Thyroid gland (tissue), 4 donors: Measurements from ENCODE around the gene FGGY. TPM values are rescaled to one million over a fixed set of nuclear protein-coding genes. Genes with fewer than 3 reads are reported as not detected.

ENCODE experiments used
- DNase-seq, 2 donors: peaks; one replicate each; pipeline ENCODE4 v3.0.0-alpha.2; 2019
- H3K27ac ChIP-seq, 3 donors: fragments of 200-600 bp; sonication (generic); 1 replicate in 2 of 3; 2 replicates in 1 of 3; pipeline ENCODE4 v1.5.1; 2016 to 2019; ENCODE audit warnings: mild to moderate bottlenecking in 1 of 3, moderate library complexity in 1 of 3
- H3K27me3 ChIP-seq: fragments of 200-600 bp; sonication (generic); one replicate; pipeline ENCODE4 v1.5.1; 2019
- H3K36me3 ChIP-seq, 2 donors: fragments of 200-600 bp; sonication (generic); one replicate each; pipeline ENCODE4 v1.5.1; 2016 to 2019
- H3K4me1 ChIP-seq, 2 donors: fragments of 200-600 bp; sonication (generic); one replicate each; pipeline ENCODE4 v1.5.1; 2017 to 2019
- H3K4me3 ChIP-seq, 3 donors: fragments of 200-600 bp; sonication (generic); replicated peaks in 1 of 3; 1 replicate in 2 of 3; 2 replicates in 1 of 3; pipeline ENCODE4 v1.5.1; 2016; ENCODE audit warnings: mild to moderate bottlenecking in 1 of 3
- H3K9me3 ChIP-seq: fragments of 200-600 bp; sonication (generic); one replicate; pipeline ENCODE4 v1.5.1; 2017
- POLR2A ChIP-seq, 2 donors: fragments of 450-650 bp; IDR thresholded peaks; one replicate each; pipeline ENCODE4 v1.6.1; 2017; ENCODE audit warnings: antibody characterized with exemption in 2 of 2, mild to moderate bottlenecking in 2 of 2, moderate library complexity in 1 of 2
- WGBS, 2 donors: methylation state at CpG; one replicate each; pipeline ENCODE4 v1.1.5; 2017; 5-methylcytosine and 5-hydroxymethylcytosine counted together
- intact Hi-C: fragments of 100-400 bp; cut with DNase I; formaldehyde crosslinking; loops from one replicate; pipeline ENCODE4 v1.15.1; 2023
- total RNA-seq, 4 donors: library from RNA; depleted of rRNA; stranded (reverse); fragments of >200 nt; gene quantifications; one replicate each; pipeline ENCODE4 v1.2.3, GENCODE V29; 2016
- TF ChIP-seq, protein P1 (sequence below), 6 experiments: fragments of 200-600 bp in 3 of 6; fragments of 450-650 bp in 3 of 6; sonication (generic) in 3 of 6; IDR thresholded peaks; one replicate each; pipeline ENCODE4 v1.5.1; 2016 to 2019; ENCODE audit warnings: antibody characterized with exemption in 6 of 6, mild to moderate bottlenecking in 2 of 6, inconsistent platforms in 1 of 6, moderate library complexity in 1 of 6

FGGY gene
- total RNA-seq, 4 donors from 2014 or later: 24.6 to 46.1 (median 36.4) TPM

DNA sequence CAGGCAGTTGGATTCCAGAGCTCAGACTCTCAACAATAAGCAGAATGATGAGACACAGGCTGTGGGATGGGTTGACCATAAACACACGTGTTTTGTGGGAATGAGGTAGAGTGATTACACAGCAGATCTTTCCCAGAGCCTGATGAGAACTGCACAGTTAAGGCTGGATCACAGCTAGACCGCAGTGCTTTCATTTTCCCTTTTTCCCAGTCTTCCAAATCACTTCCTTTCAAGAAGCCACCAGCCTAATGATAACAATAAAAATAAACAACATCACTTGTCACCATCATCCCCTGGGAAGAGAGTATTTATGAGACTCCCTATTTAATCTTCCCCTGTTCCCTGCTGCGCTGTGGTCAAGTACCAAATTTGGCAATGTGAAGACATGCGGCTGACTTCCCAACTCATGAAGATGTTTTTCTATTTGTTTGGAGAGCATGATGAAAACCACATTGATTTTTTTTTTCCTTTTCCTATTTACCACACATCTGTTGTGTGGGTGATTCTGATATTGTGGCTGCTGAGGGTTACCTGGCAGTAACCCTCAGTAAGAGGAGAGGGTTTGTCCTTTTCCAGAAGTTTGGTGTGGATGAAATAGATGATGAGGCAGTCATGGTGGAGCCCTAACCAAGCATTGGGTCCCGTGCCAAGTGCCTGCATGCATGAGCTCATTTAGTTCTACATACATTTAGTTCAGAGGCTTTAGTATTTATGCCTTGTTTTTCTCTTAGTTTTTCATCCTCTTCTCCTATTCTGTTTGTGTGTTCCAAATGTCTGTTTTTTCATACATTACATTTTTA lies 268.9 kb downstream of the FGGY start:
- intact Hi-C loops: no loop called here
- TF ChIP-seq, protein P1, sequence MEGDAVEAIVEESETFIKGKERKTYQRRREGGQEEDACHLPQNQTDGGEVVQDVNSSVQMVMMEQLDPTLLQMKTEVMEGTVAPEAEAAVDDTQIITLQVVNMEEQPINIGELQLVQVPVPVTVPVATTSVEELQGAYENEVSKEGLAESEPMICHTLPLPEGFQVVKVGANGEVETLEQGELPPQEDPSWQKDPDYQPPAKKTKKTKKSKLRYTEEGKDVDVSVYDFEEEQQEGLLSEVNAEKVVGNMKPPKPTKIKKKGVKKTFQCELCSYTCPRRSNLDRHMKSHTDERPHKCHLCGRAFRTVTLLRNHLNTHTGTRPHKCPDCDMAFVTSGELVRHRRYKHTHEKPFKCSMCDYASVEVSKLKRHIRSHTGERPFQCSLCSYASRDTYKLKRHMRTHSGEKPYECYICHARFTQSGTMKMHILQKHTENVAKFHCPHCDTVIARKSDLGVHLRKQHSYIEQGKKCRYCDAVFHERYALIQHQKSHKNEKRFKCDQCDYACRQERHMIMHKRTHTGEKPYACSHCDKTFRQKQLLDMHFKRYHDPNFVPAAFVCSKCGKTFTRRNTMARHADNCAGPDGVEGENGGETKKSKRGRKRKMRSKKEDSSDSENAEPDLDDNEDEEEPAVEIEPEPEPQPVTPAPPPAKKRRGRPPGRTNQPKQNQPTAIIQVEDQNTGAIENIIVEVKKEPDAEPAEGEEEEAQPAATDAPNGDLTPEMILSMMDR (IDR thresholded peaks at IDR 0.05): no peak
- no peak for TF ChIP-seq POLR2A (IDR thresholded peaks at IDR 0.05)
- Histone ChIP-seq H3K27ac (no peak overlapping the region), H3K4me3 (no peak overlapping the region), H3K9me3 (no peaks in the 10 kb centered on the region), H3K36me3 (no peaks in the 10 kb centered on the region), H3K4me1 (peaks cover 4 to 8% of the 10 kb centered on the region in 2 donors), H3K27me3 (no peaks in the 10 kb centered on the region)
- WGBS, 2 donors: 73 to 77% methylated on average over 5 of the region's 5 CpGs
- no peak for DNase-seq

DNA sequence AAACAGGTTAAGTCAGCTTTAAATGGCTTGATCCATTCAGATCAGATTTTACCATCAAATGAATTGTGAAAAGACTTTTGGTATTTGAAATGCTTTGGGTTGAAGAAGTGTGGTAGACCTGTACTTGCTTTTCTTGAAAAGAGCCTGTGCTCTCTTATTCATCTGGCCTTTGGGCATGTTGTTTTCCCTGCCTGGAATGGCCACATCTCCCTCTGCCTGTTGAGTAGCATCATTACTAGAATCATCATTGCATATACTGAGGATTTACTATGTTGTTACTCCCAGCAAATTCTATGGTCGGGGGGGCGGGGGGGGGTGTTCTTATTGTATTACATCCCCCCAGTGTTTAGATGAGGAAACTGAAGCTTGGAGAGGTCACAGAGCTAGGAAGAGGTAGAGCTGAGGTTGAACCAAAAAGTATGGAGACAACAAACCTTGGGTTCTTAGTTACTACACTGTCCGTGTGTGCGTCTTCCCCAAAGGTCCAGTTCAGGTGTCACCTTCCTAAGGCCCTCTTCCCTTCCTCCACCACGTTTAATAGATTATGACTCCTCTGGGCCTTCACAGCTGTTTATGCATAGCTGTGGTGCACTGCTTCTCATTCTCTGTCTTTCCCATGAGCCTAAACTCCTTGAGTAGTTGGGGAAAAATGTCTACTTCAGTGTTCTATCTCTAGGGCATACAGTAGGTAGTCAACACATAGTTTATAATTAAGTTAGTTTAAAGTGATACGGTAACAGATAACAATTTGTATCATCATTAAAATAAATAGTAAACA lies 271.5 kb downstream of the FGGY start:
- no peaks in the 10 kb centered on the region for H3K4me1 ChIP-seq
- no peaks in the 10 kb centered on the region for H3K27me3 ChIP-seq
- H3K4me3 ChIP-seq: no peak overlapping the region
- TF ChIP-seq, protein P1 (IDR thresholded peaks at IDR 0.05): peak in 2 of 6 experiments; percentile 8 to 10
- TF ChIP-seq POLR2A (IDR thresholded peaks at IDR 0.05): no peak
- H3K36me3 ChIP-seq: no peaks in the 10 kb centered on the region
- 87% methylated on average over 6 of the region's 6 CpGs for WGBS, 2 donors
- DNase-seq: no peak
- H3K9me3 ChIP-seq: no peaks in the 10 kb centered on the region
- H3K27ac ChIP-seq: no peak overlapping the region
- intact Hi-C loops: no loop called here

DNA sequence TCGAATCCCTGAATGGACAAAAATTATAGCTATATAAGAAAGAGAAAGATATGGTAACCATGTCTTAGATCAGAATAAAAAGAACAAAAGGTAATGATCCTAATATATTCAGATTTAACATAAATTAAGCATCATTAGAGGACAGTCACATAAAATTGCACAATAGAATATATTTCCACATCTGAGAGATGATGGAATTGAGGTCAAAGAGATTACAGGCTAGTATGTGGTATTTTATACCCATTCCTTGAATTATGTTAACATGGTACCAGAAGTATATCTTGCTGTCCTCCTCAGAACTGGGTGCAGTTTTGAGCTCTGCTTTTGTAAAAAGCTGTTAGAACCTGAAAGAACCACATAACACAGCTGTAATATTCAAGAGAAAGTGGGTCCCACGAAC lies 272.3 kb downstream of the FGGY start:
- TF ChIP-seq, protein P1 (IDR thresholded peaks at IDR 0.05): no peak
- no peak for TF ChIP-seq POLR2A (IDR thresholded peaks at IDR 0.05)
- intact Hi-C loops: no loop called here
- no peak for DNase-seq

DNA sequence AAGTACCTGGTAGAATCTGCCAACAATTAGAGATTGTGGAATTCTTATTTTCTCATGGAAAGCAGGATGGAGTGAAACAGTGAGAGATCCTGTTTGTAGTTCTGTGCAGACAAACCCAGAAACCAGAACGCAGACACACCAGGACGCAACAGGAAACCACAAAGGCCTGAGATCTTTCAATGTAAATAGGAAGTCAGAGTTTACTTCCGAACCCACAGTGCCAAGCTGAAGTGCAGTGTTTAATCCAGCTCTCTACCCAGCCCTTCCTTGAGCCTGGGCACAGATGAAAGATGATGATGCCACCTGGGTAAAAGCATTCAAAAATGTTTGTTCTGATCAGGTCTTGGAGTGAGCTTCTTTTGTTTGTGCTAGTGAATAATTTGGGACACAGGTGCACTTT lies 273.6 kb downstream of the FGGY start:
- TF ChIP-seq POLR2A (IDR thresholded peaks at IDR 0.05): no peak
- TF ChIP-seq, protein P1 (IDR thresholded peaks at IDR 0.05): no peak
- no peak for DNase-seq
- H3K9me3 ChIP-seq: no peaks in the 10 kb centered on the region
- H3K4me3 ChIP-seq: no peak overlapping the region
- intact Hi-C loops: no loop called here
- H3K4me1 ChIP-seq: no peaks in the 10 kb centered on the region
- H3K27ac ChIP-seq: no peak overlapping the region
- WGBS, 2 donors: 60 to 75% methylated on average over 3 of the region's 3 CpGs
- no peaks in the 10 kb centered on the region for H3K36me3 ChIP-seq
- no peaks in the 10 kb centered on the region for H3K27me3 ChIP-seq

More for the DNA sequence above, 272.3 kb downstream of the FGGY start:
- WGBS, 2 donors: 92 to 94% methylated on average over 2 of the region's 2 CpGs
- Histone ChIP-seq H3K27ac (no peak overlapping the region), H3K4me3 (no peak overlapping the region), H3K27me3 (no peaks in the 10 kb centered on the region), H3K36me3 (no peaks in the 10 kb centered on the region), H3K4me1 (no peaks in the 10 kb centered on the region), H3K9me3 (no peaks in the 10 kb centered on the region)

DNA sequence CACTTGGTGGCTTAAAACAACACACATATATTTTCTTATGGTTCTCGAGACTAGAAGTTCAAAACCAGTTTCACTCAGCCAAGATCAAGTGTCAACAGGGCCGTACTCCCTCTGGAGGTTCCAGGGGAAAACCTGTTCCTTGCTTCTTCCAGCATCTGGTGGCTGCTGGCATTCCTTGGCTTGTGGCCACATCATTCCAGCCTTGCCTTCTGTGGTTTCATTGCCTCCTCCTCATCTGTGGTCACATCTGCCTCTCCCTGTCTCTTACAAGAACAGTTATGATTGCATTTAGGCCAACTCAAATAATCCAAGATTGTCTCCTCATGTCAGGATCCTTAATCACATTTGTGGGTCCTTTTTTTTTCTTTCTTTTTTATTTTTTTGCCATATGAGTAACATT lies 277.2 kb downstream of the FGGY start:
- DNase-seq: no peak
- no peaks in the 10 kb centered on the region for H3K36me3 ChIP-seq
- intact Hi-C loops: no loop called here
- H3K9me3 ChIP-seq: no peaks in the 10 kb centered on the region
- no peaks in the 10 kb centered on the region for H3K27me3 ChIP-seq
- TF ChIP-seq, protein P1 (IDR thresholded peaks at IDR 0.05): no peak
- TF ChIP-seq POLR2A (IDR thresholded peaks at IDR 0.05): no peak
- no peaks in the 10 kb centered on the region for H3K4me1 ChIP-seq
- H3K4me3 ChIP-seq: no peak overlapping the region
- WGBS, 2 donors: 83 to 85% methylated on average over 2 of the region's 2 CpGs
- no peak overlapping the region for H3K27ac ChIP-seq
